GM21367 (cell line): ENCODE measurements around the gene TNNT1.

ENCODE experiments used
- ATAC-seq: cut with Tn5 transposase; IDR thresholded peaks from one replicate; pipeline ENCODE4 v1.9.1; 2021; ENCODE audit not compliant: unreplicated experiment

Gene TNNT1

GRCh38 chr19:55145232-55145631, 3.8 kb downstream of the TNNT1 start:
- ATAC-seq = no peak

GRCh38 chr19:55141696-55142095, 7.3 kb downstream of the TNNT1 start:
- no peak for ATAC-seq

- ATAC-seq = no peak
Observed at GRCh38 chr19:55137915-55138314, 11.1 kb downstream of the TNNT1 start.

GRCh38 chr19:55136399-55137102, 12.5 kb downstream of the TNNT1 start:
- no peak for ATAC-seq

- no peak for ATAC-seq
Observed at GRCh38 chr19:55134736-55135135, 14.3 kb downstream of the TNNT1 start.

- no peak for ATAC-seq
Observed at GRCh38 chr19:55133639-55134444, 15.2 kb downstream of the TNNT1 start.

- ATAC-seq = no peak
Observed at GRCh38 chr19:55132453-55133129, 16.4 kb downstream of the TNNT1 start.

- ATAC-seq = no peak
Observed at GRCh38 chr19:55131421-55131820, 17.6 kb downstream of the TNNT1 start.

GRCh38 chr19:55119053-55119452, 30.0 kb downstream of the TNNT1 start:
- ATAC-seq = no peak

- ATAC-seq = no peak
Observed at GRCh38 chr19:55118401-55118991, 30.5 kb downstream of the TNNT1 start.

- ATAC-seq = peak; percentile 72
Observed at GRCh38 chr19:55117663-55118391, 31.2 kb downstream of the TNNT1 start.

GRCh38 chr19:55116859-55117662, 31.9 kb downstream of the TNNT1 start, which contains the start of gene PPP1R12C:
PPP1R12C (minus strand) TSS chr19:55117637; CDS start chr19:55117543, 94 bp downstream.
- ATAC-seq = no peak

GRCh38 chr19:55116232-55116858, 32.7 kb downstream of the TNNT1 start:
- ATAC-seq = no peak

- no peak for ATAC-seq
Observed at GRCh38 chr19:55115446-55116065, 33.5 kb downstream of the TNNT1 start.

- no peak for ATAC-seq
Observed at GRCh38 chr19:55114566-55115145, 34.4 kb downstream of the TNNT1 start.

GRCh38 chr19:55113570-55114039, 35.4 kb downstream of the TNNT1 start:
- ATAC-seq = no peak

- ATAC-seq = no peak
Observed at GRCh38 chr19:55112777-55113569, 36.0 kb downstream of the TNNT1 start.
